ENCODE measurements around the gene SUCLG1.
"Not testable (repeated sequence)": the region's sequence is repeated elsewhere in the genome, so short reads cannot be mapped to it uniquely, and the experiment has no call there.

The SUCLG1 gene

DNA sequence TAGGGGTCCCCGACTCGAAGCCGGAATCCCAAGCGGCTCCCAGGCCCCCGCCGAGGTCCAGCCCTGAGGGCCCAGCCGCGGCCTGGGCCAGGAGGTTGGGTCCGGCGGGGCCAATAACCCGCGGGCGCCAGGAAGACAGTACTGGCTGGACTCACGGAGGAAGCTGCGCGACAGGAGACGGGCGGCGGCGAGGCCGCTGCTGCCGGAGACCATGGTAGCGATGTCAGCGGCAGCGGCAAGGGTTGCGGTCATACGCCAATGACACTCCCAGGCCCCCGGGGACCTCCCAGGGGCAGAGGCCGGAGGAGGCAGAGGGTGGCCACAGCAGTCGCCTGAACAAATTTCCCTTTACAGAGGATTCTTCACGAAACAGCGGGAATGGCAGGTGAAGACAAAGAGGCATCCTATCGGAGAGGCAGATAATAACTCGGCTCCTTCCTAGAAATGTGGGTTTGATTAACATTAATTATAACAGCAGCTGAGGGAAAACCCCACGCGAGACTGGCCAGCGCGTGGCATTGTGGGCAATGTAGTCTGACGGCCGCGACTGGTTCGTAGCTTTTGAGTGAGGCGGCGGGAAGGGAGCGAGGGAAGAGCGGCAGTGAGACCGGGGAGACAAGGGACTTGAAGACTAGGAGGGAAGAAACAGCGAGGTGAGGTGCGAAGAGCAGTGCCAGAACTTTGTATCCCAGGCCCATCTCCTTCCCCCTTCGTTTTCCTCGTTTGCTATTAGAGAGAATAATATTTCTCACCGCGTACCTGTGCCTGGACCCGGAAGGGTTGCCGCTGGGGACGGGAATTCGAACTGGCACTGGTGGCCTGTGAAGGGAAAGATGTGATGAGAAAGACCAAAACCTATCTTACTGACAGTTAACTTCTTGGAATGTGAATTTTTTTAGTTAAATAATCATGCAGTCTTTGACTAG is at the start of gene SUCLG1:
Gene SUCLG1, minus strand, starts transcription at position 263 of the 926 bp plus-strand sequence. Its CDS starts 11 bp downstream, at position 252.
- DNase-seq (ENCODE audit: low read depth): no peak

DNA sequence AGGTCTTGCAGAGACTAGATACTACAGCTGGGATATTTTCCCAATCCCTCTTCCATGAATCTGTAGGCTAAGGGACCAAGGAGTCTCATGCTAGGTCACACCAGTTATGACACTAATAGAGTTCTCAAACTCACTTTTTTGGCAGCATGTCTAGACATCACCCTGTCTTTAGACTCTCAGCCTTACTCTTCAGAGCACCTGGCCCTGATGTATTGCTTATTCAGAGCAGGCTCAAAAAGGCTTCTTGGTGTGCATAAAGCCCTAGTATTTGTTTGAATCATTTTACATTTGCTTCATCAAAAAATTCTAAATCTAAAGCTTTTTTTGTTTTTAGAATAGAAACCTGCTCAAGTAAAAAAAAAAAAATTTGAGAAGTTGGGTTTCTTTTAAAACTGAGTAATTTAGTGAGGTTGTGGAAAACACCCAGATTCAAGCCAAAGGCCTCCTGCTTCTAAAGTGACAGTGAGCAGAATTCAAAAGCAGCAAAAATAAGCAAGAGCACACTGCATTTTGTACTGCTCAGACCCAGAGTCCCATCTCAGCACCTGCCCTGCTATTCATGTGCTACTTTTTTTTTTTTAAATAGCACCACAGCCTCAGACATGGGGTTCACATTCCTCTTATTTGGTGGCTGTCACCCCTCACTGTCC is 39.2 kb upstream of the SUCLG1 start:
- no peak for DNase-seq (ENCODE audit: low read depth)

- DNase-seq (ENCODE audit: low read depth): no peak
Measured at GRCh38 chr2:84497285-84497684, 38.2 kb upstream of the SUCLG1 start.

DNA sequence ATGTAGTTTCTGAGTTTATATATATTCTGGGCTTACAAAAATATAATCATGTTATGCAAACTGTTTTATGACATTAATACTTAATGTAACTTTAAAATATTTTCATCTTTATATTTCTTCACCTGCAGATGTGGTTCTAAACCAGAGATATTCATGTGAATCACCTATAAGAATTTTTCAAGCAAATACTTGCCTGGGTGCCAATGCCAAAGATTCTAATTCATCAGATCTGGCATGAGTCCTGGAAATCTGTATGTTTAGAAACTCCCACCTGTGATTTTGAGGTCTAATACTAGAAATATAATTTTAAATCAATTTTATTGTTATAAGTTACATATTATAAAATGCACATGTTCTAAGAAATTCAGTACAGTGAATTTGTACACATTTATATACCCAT is 37.3 kb upstream of the SUCLG1 start:
- no peak for DNase-seq (ENCODE audit: low read depth)

DNA sequence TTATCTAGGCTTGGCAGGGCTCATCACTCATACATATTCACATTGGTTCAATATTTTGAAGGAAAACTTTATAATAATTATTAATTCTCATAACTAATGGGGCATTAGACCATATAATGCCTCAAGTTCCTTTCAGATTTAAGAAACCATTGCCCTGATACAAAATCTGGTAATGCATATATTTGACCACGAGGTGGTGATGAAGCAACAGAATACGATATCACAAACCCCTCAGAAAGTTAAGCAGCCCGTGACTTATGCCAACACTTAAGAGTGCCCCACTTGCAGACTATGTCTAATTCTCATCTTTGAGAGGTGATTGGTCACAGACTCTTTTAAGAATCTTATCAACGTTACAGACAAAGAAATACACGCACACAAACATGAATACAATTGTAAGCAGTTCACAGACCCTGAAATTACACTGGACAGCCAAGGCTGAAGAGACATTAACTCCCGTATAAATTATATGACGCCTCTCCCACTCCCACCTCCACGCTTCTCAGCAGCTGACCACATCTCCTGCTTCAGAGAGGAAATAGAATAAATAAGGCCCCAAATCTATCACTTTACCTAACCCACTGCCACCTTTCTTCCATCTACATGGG is 36.6 kb upstream of the SUCLG1 start:
- DNase-seq (ENCODE audit: low read depth): no peak

DNA sequence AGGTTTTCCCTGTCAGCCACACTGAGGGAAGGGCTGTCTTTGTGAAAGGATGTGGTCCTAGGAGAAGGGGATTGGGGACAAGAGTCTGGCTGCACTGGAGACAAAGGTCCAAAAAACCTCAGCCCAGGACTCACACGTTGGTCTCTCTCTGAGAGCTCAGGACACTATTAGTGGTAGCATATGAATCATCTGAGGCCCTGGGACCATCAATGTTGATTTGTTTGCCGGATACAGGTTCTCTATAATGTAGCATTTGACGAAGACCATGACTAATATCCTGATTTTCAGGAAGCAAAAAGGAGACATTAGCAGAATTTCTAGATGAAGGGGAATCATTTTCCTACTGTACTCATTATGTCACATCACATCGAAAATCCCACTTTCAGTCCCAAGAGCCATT is 35.0 kb upstream of the SUCLG1 start:
- no peak for DNase-seq (ENCODE audit: low read depth)

- DNase-seq (ENCODE audit: low read depth): peak; percentile 88
Measured at GRCh38 chr2:84493514-84493913, 34.4 kb upstream of the SUCLG1 start.

GRCh38 chr2:84492571-84492970 is 33.5 kb upstream of the SUCLG1 start:
- DNase-seq (ENCODE audit: low read depth): no peak

- no peak for DNase-seq (ENCODE audit: low read depth)
Measured at GRCh38 chr2:84491741-84492140, 32.7 kb upstream of the SUCLG1 start.

DNA sequence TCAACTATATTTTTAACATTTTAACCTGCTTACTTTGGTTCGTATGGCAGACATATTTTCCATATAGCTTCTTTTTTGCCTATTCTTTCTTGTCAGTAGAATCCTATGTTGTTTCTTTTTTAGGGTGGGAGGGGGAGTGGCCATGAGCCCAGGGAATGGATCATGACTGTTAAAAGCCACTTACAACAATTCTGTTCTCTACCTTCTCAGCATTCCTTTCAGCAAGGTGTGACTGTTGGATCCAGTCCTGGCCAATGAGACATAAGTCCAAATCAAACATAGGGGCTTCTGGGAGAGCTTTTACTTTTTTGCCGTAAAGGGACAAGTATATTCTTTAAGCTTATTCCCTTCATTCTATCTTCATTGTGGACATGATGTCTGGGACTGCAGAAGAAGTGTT is 32.2 kb upstream of the SUCLG1 start:
- DNase-seq (ENCODE audit: low read depth): no peak

- no peak for DNase-seq (ENCODE audit: low read depth)
Measured at GRCh38 chr2:84487298-84487996, 28.4 kb upstream of the SUCLG1 start.

DNA sequence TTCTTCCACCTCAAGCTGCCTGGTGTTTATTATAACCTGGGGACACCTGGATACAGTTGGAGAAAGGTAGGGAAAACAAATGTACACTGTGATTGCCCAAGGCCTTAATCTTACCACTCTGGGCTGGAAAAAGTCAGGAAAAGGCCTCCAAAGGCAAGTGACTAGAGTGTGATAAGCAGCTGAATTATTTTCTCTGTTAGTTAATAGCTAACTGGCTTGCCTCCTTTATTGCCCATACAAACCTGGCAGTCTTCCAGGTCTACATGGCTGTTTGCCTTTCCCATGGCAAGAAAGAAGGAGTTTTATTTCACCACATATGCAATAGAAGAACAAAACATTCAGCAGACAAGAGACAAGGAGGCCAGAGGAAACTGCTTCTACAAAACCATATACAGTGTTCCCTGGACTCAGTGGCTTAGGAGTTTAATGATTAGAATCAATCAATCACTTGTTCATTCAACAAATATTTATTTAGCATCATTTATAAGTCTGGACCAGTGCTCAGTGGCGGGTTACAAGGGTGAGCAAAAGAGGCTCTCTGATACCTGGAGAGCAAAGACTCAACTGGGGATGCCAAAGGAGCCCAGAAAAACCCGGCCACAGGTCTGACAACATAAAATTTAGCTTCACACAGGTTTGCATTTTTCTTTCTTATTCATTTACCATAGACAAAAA is 27.5 kb upstream of the SUCLG1 start:
- no peak for DNase-seq (ENCODE audit: low read depth)

GRCh38 chr2:84483320-84483719 is 24.2 kb upstream of the SUCLG1 start:
- no peak for DNase-seq (ENCODE audit: low read depth)

DNA sequence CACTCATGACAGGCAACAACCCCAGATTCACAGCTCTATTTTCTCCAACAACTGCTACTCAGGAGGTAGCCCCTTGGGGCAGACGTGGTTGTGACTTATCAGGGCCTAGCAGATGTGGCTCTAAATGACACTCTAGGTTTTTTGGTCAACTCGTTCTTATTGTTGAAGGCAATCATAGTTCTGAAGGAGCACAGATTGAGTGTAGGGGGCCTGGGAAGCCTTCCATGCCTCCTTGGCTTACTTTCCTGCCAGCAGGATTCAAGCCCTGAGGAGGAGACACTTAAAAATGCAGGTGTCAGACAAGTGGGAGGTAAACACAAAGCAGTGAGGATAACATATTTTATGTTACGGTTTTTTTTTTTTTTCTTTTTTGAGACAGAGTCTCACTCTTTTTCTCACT is 23.5 kb upstream of the SUCLG1 start:
- DNase-seq (ENCODE audit: low read depth): no peak

GRCh38 chr2:84481702-84482101 is 22.6 kb upstream of the SUCLG1 start:
- DNase-seq (ENCODE audit: low read depth): peak; percentile 50

DNA sequence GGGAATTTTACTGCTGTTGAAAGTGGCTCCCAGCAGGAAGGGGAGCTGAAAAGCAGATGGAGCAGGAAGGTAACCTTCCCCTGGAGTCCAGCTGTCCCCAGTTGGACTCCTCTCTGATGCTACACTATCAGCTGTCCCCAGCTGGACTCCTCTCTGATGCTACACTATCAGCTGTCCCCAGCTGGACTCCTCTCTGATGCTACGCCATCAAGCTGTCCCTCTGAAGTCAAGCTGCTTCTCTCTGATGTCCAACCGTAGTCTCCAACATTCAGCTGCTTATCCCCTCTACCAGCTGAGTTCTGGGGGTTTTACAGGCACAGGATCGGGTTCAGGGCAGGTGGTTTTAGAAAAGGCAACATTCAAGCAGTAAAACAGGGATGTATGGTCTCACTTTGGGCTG is 19.8 kb upstream of the SUCLG1 start:
- DNase-seq (ENCODE audit: low read depth): no peak

DNA sequence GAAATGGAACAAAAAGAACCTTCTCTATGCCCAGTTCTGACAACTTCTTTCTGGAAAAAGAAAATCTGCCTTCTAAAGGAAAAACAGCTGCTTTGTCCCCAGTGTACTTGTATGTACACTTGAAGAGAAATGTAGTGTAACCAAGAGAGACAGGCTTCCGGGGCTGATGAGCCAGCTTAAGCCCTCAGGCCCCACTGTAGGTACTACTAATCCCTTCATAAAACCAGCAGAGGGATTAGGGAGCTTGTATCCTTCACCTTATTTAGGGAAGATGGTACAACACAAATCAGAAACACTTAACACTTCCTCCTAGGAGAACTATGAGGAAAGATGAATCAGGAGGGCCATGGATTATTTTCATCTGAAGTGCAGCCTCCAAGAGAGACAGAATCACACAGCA is 18.8 kb upstream of the SUCLG1 start:
- no peak for DNase-seq (ENCODE audit: low read depth)

DNA sequence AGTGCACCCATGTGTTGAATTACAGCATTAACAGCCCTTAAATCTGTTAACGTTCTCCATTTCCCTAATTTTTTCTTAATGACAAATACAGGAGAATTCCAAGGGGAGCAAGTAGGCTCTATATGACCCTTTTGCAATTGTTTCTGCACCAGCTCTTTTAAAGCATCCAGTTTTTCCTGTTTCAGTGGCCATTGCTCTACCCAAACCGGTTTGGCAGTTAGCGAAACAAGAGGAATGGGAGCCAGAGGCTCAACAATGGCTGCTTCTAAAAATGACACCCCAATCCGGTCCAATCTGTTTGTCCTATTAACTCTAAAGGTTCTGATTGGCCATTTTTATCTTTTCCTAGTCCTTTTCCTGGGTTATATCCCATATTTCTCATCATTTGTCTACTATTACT is 15.1 kb upstream of the SUCLG1 start:
- no peak for DNase-seq (ENCODE audit: low read depth)

DNA sequence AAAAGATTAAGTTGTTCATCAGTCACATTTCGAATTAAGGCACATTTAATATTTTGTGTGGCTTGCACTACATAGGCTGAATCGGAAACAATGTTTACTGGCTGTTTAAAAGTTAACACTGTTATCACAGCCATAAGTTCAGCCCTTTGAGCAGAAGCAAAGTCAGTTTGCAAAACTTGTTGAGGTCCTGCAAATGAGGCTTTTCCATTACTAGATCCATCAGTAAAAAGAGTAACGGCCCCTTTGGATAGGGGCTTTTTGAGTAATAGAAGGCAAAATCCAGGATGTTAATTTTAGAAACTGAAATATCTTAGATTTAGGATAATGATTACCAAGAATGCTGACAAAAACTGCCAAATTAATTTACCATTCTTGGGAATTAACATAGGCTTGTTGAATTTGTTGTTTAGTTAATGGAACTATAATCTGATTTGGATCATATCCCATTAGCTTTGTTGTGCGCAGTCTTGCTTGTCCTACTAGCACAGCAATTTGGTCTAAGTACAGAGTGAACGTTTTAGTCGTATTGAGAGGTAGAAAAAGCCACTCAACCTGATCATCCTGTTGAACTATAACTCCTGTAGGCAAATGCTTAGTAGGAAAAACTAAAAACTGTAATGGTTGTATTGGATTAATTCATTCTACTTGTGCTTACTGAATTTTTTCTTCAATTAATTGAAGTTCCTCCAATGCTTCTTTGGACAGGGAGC is 13.9 kb upstream of the SUCLG1 start:
- no peak for DNase-seq (ENCODE audit: low read depth)

- DNase-seq (ENCODE audit: low read depth): not testable (repeated sequence)
Measured at GRCh38 chr2:84472423-84472822, 13.3 kb upstream of the SUCLG1 start.

DNA sequence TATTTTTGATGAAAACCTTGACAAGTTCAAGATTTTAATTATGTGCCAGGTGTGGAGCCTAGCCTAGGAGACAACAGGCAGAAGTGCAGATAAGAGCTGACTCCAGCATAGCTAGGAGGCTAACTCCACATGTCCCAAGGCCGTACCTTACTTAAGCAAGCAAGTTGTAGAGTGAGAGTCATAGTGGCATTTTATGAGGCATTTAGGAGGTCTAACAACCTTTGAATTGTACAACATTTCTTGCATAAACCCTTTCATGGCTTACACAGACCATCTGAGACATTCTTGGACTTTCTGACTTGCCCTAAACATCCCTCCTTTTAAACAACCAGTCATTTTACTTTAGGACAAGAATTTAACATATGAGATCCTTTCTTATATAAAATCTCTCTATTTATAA is 8.3 kb upstream of the SUCLG1 start:
- DNase-seq (ENCODE audit: low read depth): no peak
